Activated T-cell treated with anti-CD3 and anti-CD28 coated beads, Interleukin-2, amount 50 U/mL, for 1 hour (primary cell): ENCODE results near the gene CCRL2.
A peak's percentile ranks its signal among the peaks of the same experiment; 100 is the strongest.

Experiments used
- DNase-seq: peaks from one replicate; pipeline ENCODE4 v3.0.0-alpha.2; 2020

CCRL2 gene

GRCh38 chr3:46406788-46407611, at the start of gene CCRL2, which contains the start of gene CCR5AS:
Gene CCRL2 (plus strand): TSS chr3:46407259. CDS start chr3:46408080, 821 bp downstream.
Gene CCR5AS (minus strand): TSS chr3:46407066.
- DNase-seq: peak; percentile 40

- DNase-seq: no peak
Measured at GRCh38 chr3:46358466-46358865, 48.6 kb upstream of the CCRL2 start.

GRCh38 chr3:46359733-46360493, 47.1 kb upstream of the CCRL2 start:
- DNase-seq: no peak

GRCh38 chr3:46360907-46361306, 46.2 kb upstream of the CCRL2 start:
- DNase-seq: no peak

DNA sequence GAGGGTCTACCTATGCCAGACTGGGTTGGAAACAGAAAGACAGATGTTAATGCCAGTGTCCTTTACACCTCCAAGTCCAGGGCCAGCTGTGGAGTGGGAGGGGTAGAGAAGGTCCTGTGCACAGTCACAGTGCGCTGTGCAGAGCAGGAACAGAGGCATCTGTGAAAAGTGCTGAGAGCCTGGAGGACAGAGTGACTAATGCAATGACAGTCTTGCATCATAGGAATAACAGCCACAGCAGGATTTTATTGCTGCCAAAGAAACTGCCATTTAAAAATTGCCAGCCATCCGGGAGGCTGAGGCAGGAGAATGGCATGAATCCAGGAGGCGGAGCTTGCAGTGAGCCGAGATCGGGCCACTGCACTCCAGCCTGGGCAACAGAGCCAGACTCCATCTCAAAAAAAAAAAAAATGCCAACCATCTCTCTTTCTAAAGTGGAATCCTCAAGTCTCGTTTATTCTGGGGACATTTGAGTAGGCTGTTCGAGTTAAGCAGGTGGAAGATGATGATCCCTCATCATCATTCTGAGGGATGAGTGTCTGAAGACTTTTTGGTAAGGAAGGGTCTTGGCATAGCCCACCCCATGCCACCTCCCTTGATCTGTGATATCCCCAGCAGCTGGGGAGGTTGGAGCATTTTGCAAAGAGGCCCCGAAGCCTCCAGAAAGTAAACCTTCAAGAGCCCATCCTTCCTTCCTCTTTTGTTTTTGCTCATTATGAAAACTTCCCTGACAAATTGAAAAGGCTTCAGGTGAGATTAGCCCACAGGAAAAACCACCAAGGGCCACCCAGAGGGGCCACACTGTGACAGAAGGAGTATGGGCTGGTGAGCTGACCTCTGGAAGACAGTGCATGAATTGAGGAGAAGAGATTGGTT, 45.4 kb upstream of the CCRL2 start:
- DNase-seq: no peak

- no peak for DNase-seq
Measured at GRCh38 chr3:46365041-46365440, 42.0 kb upstream of the CCRL2 start.

- no peak for DNase-seq
Measured at GRCh38 chr3:46365737-46366524, 41.1 kb upstream of the CCRL2 start.

DNA sequence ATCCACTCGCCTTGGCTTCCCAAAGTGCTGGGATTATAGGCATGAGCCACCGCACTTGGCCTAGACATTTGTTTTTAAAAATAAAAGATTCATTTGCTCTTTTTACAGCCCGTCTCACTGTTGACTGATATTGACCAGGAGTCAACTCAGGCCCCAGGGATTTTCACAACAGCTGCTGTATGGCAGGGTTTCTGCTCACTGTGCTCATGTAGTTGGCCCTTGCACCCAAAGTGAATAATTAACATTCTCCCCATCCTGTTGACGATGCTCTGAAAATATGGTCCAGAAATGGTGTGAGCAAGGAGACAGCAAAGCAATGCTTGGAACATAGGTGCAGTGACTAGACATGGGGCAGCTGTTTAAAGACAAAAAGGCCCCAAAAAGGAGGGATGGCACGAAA, 39.2 kb upstream of the CCRL2 start:
- DNase-seq: no peak

DNA sequence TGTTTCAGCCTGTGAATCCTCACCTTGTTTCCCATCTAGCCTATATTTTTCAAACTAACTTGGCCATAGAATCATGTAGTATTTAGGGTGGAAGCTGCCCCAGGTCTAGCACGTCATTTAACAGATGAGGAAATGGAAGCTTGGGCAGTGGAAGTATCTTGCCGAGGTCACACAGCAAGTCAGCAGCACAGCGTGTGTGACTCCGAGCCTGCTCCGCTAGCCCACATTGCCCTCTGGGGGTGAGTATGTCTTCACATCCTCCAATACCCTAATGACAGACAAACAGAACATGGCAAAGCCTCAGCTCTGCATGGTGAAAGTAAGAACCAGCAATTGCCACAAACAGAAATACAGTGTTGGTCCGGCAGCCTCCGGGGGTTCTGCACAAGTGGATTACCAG, 38.5 kb upstream of the CCRL2 start:
- peak; percentile 57 for DNase-seq

DNA sequence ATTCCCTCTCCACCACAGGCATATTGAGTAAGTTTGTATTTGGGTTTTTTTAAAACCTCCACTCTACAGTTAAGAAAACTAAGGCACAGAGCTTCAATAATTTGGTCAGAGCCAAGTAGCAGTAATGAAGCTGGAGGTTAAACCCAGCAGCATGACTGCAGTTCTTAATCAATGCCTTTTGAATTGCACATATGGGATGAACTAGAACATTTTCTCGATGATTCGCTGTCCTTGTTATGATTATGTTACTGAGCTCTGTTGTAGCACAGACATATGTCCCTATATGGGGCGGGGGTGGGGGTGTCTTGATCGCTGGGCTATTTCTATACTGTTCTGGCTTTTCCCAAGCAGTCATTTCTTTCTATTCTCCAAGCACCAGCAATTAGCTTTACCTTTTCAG, 37.9 kb upstream of the CCRL2 start:
- no peak for DNase-seq

DNA sequence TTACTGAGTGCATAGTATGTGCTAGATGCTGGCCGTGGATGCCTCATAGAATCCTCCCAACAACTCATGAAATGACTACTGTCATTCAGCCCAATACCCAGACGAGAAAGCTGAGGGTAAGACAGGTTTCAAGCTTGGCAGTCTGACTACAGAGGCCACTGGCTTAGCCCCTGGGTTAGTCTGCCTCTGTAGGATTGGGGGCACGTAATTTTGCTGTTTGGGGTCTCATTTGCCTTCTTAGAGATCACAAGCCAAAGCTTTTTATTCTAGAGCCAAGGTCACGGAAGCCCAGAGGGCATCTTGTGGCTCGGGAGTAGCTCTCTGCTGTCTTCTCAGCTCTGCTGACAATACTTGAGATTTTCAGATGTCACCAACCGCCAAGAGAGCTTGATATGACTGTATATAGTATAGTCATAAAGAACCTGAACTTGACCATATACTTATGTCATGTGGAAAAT, 37.4 kb upstream of the CCRL2 start:
- no peak for DNase-seq

DNA sequence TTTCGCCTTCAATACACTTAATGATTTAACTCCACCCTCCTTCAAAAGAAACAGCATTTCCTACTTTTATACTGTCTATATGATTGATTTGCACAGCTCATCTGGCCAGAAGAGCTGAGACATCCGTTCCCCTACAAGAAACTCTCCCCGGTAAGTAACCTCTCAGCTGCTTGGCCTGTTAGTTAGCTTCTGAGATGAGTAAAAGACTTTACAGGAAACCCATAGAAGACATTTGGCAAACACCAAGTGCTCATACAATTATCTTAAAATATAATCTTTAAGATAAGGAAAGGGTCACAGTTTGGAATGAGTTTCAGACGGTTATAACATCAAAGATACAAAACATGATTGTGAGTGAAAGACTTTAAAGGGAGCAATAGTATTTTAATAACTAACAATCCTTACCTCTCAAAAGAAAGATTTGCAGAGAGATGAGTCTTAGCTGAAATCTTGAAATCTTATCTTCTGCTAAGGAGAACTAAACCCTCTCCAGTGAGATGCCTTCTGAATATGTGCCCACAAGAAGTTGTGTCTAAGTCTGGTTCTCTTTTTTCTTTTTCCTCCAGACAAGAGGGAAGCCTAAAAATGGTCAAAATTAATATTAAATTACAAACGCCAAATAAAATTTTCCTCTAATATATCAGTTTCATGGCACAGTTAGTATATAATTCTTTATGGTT, 36.1 kb upstream of the CCRL2 start, which contains the start of gene CCR5:
TSS of gene CCR5 (plus strand) at position 108 of the 680 bp plus-strand sequence. CDS start 1,957 bp downstream, outside the sequence.
- no peak for DNase-seq

DNA sequence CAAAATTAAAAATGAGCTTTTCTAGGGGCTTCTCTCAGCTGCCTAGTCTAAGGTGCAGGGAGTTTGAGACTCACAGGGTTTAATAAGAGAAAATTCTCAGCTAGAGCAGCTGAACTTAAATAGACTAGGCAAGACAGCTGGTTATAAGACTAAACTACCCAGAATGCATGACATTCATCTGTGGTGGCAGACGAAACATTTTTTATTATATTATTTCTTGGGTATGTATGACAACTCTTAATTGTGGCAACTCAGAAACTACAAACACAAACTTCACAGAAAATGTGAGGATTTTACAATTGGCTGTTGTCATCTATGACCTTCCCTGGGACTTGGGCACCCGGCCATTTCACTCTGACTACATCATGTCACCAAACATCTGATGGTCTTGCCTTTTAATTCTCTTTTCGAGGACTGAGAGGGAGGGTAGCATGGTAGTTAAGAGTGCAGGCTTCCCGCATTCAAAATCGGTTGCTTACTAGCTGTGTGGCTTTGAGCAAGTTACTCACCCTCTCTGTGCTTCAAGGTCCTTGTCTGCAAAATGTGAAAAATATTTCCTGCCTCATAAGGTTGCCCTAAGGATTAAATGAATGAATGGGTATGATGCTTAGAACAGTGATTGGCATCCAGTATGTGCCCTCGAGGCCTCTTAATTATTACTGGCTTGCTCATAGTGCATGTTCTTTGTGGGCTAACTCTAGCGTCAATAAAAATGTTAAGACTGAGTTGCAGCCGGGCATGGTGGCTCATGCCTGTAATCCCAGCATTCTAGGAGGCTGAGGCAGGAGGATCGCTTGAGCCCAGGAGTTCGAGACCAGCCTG, 35.3 kb upstream of the CCRL2 start:
- DNase-seq: no peak

DNA sequence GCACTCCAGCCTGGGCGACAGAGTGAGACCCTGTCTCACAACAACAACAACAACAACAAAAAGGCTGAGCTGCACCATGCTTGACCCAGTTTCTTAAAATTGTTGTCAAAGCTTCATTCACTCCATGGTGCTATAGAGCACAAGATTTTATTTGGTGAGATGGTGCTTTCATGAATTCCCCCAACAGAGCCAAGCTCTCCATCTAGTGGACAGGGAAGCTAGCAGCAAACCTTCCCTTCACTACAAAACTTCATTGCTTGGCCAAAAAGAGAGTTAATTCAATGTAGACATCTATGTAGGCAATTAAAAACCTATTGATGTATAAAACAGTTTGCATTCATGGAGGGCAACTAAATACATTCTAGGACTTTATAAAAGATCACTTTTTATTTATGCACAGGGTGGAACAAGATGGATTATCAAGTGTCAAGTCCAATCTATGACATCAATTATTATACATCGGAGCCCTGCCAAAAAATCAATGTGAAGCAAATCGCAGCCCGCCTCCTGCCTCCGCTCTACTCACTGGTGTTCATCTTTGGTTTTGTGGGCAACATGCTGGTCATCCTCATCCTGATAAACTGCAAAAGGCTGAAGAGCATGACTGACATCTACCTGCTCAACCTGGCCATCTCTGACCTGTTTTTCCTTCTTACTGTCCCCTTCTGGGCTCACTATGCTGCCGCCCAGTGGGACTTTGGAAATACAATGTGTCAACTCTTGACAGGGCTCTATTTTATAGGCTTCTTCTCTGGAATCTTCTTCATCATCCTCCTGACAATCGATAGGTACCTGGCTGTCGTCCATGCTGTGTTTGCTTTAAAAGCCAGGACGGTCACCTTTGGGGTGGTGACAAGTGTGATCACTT, 34.3 kb upstream of the CCRL2 start:
- DNase-seq: no peak

GRCh38 chr3:46374755-46375154, 32.3 kb upstream of the CCRL2 start:
- DNase-seq: no peak

DNA sequence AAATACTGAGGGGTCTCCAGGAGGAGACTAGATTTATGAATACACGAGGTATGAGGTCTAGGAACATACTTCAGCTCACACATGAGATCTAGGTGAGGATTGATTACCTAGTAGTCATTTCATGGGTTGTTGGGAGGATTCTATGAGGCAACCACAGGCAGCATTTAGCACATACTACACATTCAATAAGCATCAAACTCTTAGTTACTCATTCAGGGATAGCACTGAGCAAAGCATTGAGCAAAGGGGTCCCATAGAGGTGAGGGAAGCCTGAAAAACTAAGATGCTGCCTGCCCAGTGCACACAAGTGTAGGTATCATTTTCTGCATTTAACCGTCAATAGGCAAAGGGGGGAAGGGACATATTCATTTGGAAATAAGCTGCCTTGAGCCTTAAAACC, 31.8 kb upstream of the CCRL2 start:
- DNase-seq: no peak

DNA sequence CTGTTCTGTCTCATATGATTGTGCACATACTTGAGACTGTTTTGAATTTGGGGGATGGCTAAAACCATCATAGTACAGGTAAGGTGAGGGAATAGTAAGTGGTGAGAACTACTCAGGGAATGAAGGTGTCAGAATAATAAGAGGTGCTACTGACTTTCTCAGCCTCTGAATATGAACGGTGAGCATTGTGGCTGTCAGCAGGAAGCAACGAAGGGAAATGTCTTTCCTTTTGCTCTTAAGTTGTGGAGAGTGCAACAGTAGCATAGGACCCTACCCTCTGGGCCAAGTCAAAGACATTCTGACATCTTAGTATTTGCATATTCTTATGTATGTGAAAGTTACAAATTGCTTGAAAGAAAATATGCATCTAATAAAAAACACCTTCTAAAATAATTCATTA, 31.2 kb upstream of the CCRL2 start:
- no peak for DNase-seq

- DNase-seq: peak; percentile 69
Measured at GRCh38 chr3:46378426-46378942, 28.6 kb upstream of the CCRL2 start.
